HCT116 (cell line): ENCODE measurements around the gene ADGRV1.
"Not testable (repeated sequence)": the region's sequence is repeated elsewhere in the genome, so short reads cannot be mapped to it uniquely, and the experiment has no call there.

Source experiments
- RAD21 ChIP-seq: IDR thresholded peaks from 2 replicates; pipeline ENCODE4 v1.6.1; 2012; ENCODE audit warnings: low read depth, mild to moderate bottlenecking
- TCF7L2 ChIP-seq: IDR thresholded peaks from 2 replicates; pipeline ENCODE4 v1.7.0; 2011; ENCODE audit warnings: borderline replicate concordance, inconsistent platforms; ENCODE audit not compliant: insufficient read depth, insufficient read length; ENCODE audit errors: extremely low read depth

- TF ChIP-seq RAD21, TCF7L2: not testable (repeated sequence)
Measured at GRCh38 chr5:91063098-91063690, 504.6 kb downstream of the ADGRV1 start.
